ENCODE results near the gene ATRN.

GRCh38 chr20:3621111-3621510 is 150.3 kb downstream of the ATRN start:
- TF ChIP-seq, protein P1, sequence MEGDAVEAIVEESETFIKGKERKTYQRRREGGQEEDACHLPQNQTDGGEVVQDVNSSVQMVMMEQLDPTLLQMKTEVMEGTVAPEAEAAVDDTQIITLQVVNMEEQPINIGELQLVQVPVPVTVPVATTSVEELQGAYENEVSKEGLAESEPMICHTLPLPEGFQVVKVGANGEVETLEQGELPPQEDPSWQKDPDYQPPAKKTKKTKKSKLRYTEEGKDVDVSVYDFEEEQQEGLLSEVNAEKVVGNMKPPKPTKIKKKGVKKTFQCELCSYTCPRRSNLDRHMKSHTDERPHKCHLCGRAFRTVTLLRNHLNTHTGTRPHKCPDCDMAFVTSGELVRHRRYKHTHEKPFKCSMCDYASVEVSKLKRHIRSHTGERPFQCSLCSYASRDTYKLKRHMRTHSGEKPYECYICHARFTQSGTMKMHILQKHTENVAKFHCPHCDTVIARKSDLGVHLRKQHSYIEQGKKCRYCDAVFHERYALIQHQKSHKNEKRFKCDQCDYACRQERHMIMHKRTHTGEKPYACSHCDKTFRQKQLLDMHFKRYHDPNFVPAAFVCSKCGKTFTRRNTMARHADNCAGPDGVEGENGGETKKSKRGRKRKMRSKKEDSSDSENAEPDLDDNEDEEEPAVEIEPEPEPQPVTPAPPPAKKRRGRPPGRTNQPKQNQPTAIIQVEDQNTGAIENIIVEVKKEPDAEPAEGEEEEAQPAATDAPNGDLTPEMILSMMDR (IDR thresholded peaks at IDR 0.05): no peak
- no peak for TF ChIP-seq POLR2A (IDR thresholded peaks at IDR 0.05)

All from stomach (tissue), 4 donors.